HepG2 (cell line): ENCODE data around the gene SHC1. TPM values are rescaled to one million over a fixed set of nuclear protein-coding genes. Genes with fewer than 3 reads are reported as not detected.

Experiments used
- AGO2 ChIP-seq: fragments of 200-400 bp; formaldehyde crosslinking; optimal IDR thresholded peaks from 2 replicates; pipeline ENCODE3; 2017; ENCODE audit warnings: mild to moderate bottlenecking, low read depth, low read length, moderate library complexity
- CBX2 ChIP-seq, 2 experiments: fragments of 200-600 bp in 1 of 2; sonication (generic); formaldehyde crosslinking in 1 of 2; IDR thresholded peaks; 2 replicates each; pipeline versions ENCODE4 v1.7.0 to v1.8.1; 2018 to 2022; ENCODE audit warnings: low read depth in 2 of 2, low read length in 1 of 2, mild to moderate bottlenecking in 1 of 2, missing genetic modification reagents in 1 of 2
- DMAP1 ChIP-seq: IDR thresholded peaks from 2 replicates; pipeline ENCODE4 v1.6.1; 2016
- DNMT3B ChIP-seq: conservative IDR thresholded peaks from 2 replicates; pipeline ENCODE4 v1.6.1; 2016; ENCODE audit warnings: missing biosample characterization, control low read depth
- FOSL1 ChIP-seq: sonication (generic); formaldehyde crosslinking; IDR thresholded peaks from 2 replicates; pipeline ENCODE4 v1.9.0; 2021; ENCODE audit warnings: missing genetic modification reagents, borderline replicate concordance
- FOSL2 ChIP-seq: sonication (generic); formaldehyde crosslinking; IDR thresholded peaks from 2 replicates; pipeline ENCODE4 v1.4.0; 2020; ENCODE audit warnings: missing genetic modification reagents
- GABPB1 ChIP-seq: IDR thresholded peaks from 2 replicates; pipeline ENCODE4 v1.6.1; 2016; ENCODE audit warnings: mild to moderate bottlenecking, missing genetic modification reagents, moderate library complexity, missing compliant biosample characterization
- GTF3A ChIP-seq: sonication (generic); formaldehyde crosslinking; conservative IDR thresholded peaks from 2 replicates; pipeline ENCODE4 v1.4.0; 2020; ENCODE audit warnings: mild to moderate bottlenecking, missing genetic modification reagents
- MTF1 ChIP-seq: sonication (generic); formaldehyde crosslinking; IDR thresholded peaks from 2 replicates; pipeline ENCODE4 v1.5.0; 2020; ENCODE audit warnings: missing genetic modification reagents
- NFAT5 ChIP-seq: sonication (generic); formaldehyde crosslinking; IDR thresholded peaks from 2 replicates; pipeline ENCODE4 v1.4.0; 2020; ENCODE audit warnings: missing genetic modification reagents
- NFE2L1 ChIP-seq: sonication (generic); formaldehyde crosslinking; IDR thresholded peaks from 2 replicates; pipeline ENCODE4 v1.4.0; 2020; ENCODE audit warnings: missing genetic modification reagents, mild to moderate bottlenecking, borderline replicate concordance
- NR2F1 ChIP-seq, 2 experiments: fragments of 450-650 bp in 1 of 2; formaldehyde crosslinking in 1 of 2; IDR thresholded peaks; 2 replicates each; pipeline versions ENCODE4 v1.5.0 to v1.6.1; 2016 to 2020; ENCODE audit warnings: mild to moderate bottlenecking in 1 of 2, missing compliant biosample characterization in 1 of 2, missing genetic modification reagents in 1 of 2, moderate library complexity in 1 of 2
- RBFOX2 ChIP-seq: fragments of 200-400 bp; formaldehyde crosslinking; IDR thresholded peaks from 2 replicates; pipeline ENCODE4 v1.6.1; 2017; ENCODE audit warnings: low read depth, mild to moderate bottlenecking, low read length
- SRSF1 ChIP-seq: fragments of 200-400 bp; formaldehyde crosslinking; optimal IDR thresholded peaks from 2 replicates; pipeline ENCODE3; 2017; ENCODE audit warnings: mild to moderate bottlenecking, low read depth, low read length, moderate library complexity
- ZC3H13 ChIP-seq: sonication (generic); formaldehyde crosslinking; IDR thresholded peaks from 2 replicates; pipeline ENCODE4 v1.8.1; 2023; ENCODE audit warnings: mild to moderate bottlenecking, missing genetic modification reagents, moderate library complexity
- ZFP90 ChIP-seq: sonication (generic); formaldehyde crosslinking; IDR thresholded peaks from 2 replicates; pipeline ENCODE4 v1.8.0; 2022; ENCODE audit warnings: missing genetic modification reagents, mild to moderate bottlenecking, inconsistent platforms, borderline replicate concordance
- ZNF292 ChIP-seq: sonication (generic); formaldehyde crosslinking; IDR thresholded peaks from 2 replicates; pipeline ENCODE4 v1.8.1; 2022; ENCODE audit warnings: mild to moderate bottlenecking, low read depth, missing genetic modification reagents, borderline replicate concordance
- ZNF550 ChIP-seq: sonication (generic); formaldehyde crosslinking; IDR thresholded peaks from 2 replicates; pipeline ENCODE4 v1.4.0; 2020; ENCODE audit warnings: mild to moderate bottlenecking, missing genetic modification reagents, borderline replicate concordance
- ZNF577 ChIP-seq: sonication (generic); formaldehyde crosslinking; IDR thresholded peaks from 2 replicates; pipeline ENCODE4 v1.4.0; 2020; ENCODE audit warnings: mild to moderate bottlenecking, low read depth, missing genetic modification reagents, borderline replicate concordance
- ZZZ3 ChIP-seq: sonication (generic); formaldehyde crosslinking; IDR thresholded peaks from 2 replicates; pipeline ENCODE4 v1.4.0; 2020; ENCODE audit warnings: missing genetic modification reagents, mild to moderate bottlenecking, borderline replicate concordance
- polyA plus RNA-seq, 8 experiments: library from polyadenylated mRNA; depleted of rRNA in 3 of 8; stranded (reverse) in 7 of 8; unstranded in 1 of 8; fragments of >200 nt; fragmentation: Illumina TruSeq in 4 of 8; extraction: Trizol in 4 of 8; gene quantifications; 2 replicates each; pipeline versions ENCODE4 v1.2.1 to v1.2.3, GENCODE V29; 2011 to 2016; ENCODE audit warnings: low read depth in 4 of 8, missing spikeins in 1 of 8, mixed read lengths in 1 of 8; ENCODE audit not compliant: insufficient read depth in 1 of 8
- total RNA-seq, 5 experiments: library from RNA; depleted of rRNA; stranded (reverse); fragments of >200 nt; fragmentation: Illumina TruSeq; extraction: Trizol; gene quantifications; 2 replicates each; pipeline ENCODE4 v1.2.3, GENCODE V29; 2016; ENCODE audit warnings: low read depth in 1 of 5
- TF ChIP-seq, protein P1 (sequence below): sonication (generic); formaldehyde crosslinking; IDR thresholded peaks from 2 replicates; pipeline ENCODE4 v1.5.0; 2020; ENCODE audit warnings: mild to moderate bottlenecking, low read depth, missing genetic modification reagents, borderline replicate concordance
- TF ChIP-seq, protein P2 (sequence below): sonication (generic); formaldehyde crosslinking; IDR thresholded peaks from 2 replicates; pipeline ENCODE4 v1.5.1; 2020; ENCODE audit warnings: missing genetic modification reagents, mild to moderate bottlenecking, borderline replicate concordance

Gene SHC1
- total and polyA plus RNA-seq, 2 of the 13 experiments (the other 11 are each of a cell fraction or from before 2014, with no cell fraction given) = 52.0 to 137 TPM

DNA sequence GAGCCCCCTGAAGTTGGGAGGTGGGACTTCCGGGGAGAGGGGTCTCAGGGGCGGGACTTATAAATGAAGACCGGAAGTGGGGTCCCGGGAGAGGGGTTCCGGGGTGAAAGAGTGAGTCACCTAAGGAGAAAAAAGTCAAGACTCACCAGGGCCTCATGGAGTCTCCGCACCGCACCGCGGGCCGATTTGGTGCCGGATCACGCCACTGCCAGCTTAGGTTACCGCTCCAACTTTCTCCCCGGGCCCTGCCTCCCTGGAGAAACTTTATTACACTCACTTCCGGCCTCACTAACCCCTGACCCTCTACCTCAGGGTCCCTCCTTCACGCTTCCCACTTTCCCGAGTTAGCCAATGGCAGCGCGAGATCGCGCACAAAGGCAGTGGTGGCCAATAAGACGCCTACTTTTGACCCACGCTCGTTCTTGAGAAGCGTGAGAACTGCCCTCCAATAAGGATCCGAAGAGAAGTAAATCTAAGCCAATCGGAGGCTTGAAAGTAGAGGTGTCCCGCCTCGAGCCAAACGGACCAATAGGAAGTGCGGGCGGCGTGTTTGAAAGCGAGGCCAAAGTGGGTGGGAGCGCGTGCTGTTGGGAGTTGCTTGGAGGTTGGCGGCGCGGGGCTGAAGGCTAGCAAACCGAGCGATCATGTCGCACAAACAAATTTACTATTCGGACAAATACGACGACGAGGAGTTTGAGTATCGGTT is 3.7 kb upstream of the SHC1 start, which contains the start of gene CKS1B (continued):
- TF ChIP-seq SRSF1 (peak; percentile 68), ZZZ3 (CRISPR knock-in tag) (peak; percentile 41; the same call in 1 of the 2 replicates), NR2F1 (CRISPR knock-in tag; IDR thresholded peaks at IDR 0.05) (peak; percentile 42 to 91; a peak in 2 of 4 replicates), GABPB1 (peak; percentile 94), NFAT5 (CRISPR knock-in tag) (no peak), RBFOX2 (peak; percentile 64), NFE2L1 (CRISPR knock-in tag) (no peak), CBX2 (IDR thresholded peaks at IDR 0.05; ENCODE audit: low read depth, low read length) (no peak), CBX2 (CRISPR knock-in tag; IDR thresholded peaks at IDR 0.05; ENCODE audit: low read depth) (0 out of 2 replicates have a peak, but pooled peaks have one; percentile 84), DMAP1 (CRISPR knock-in tag) (peak; percentile 88; the same call in 1 of the 2 replicates), AGO2 (peak; percentile 7), ZNF550 (CRISPR knock-in tag) (no peak), ZNF292 (CRISPR knock-in tag) (no peak), GTF3A (CRISPR knock-in tag) (no peak), FOSL2 (CRISPR knock-in tag) (peak; percentile 80), FOSL1 (CRISPR knock-in tag) (no peak), DNMT3B (CRISPR knock-in tag) (no peak), ZNF577 (CRISPR knock-in tag) (no peak), ZFP90 (CRISPR knock-in tag) (peak; percentile 3; the same call in 1 of the 2 replicates), ZC3H13 (CRISPR knock-in tag) (peak; percentile 94), MTF1 (CRISPR knock-in tag) (no peak)
- TF ChIP-seq, protein P1, sequence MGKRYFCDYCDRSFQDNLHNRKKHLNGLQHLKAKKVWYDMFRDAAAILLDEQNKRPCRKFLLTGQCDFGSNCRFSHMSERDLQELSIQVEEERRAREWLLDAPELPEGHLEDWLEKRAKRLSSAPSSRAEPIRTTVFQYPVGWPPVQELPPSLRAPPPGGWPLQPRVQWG (CRISPR knock-in tag) = no peak
- TF ChIP-seq, protein P2, sequence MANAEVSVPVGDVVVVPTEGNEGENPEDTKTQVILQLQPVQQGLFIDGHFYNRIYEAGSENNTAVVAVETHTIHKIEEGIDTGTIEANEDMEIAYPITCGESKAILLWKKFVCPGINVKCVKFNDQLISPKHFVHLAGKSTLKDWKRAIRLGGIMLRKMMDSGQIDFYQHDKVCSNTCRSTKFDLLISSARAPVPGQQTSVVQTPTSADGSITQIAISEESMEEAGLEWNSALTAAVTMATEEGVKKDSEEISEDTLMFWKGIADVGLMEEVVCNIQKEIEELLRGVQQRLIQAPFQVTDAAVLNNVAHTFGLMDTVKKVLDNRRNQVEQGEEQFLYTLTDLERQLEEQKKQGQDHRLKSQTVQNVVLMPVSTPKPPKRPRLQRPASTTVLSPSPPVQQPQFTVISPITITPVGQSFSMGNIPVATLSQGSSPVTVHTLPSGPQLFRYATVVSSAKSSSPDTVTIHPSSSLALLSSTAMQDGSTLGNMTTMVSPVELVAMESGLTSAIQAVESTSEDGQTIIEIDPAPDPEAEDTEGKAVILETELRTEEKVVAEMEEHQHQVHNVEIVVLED = peak; percentile 88
